HepG2 (cell line): ENCODE measurements around the gene PKDREJ. TPM values are rescaled to one million over a fixed set of nuclear protein-coding genes. Genes with fewer than 3 reads are reported as not detected.

Source experiments
- ATAC-seq: fragments of 200-7000 bp; cut with Tn5 transposase; 3 replicates; pipeline ENCODE4 v1.9.1; 2020; ENCODE audit warnings: mild to moderate bottlenecking, moderate library complexity
- BruUV-seq: library from RNA; stranded (reverse); fragments of 400-500 nt; replicated peaks from 2 replicates; lab custom pipeline; 2021; lab: Mats Ljungman, UMichigan
- CTCF ChIA-PET: fragments of 300-600 bp; formaldehyde crosslinking; extraction: SDS; loops from one replicate; lab custom pipeline; 2021; ENCODE audit warnings: low total read pairs, inconsistent platforms, low intra/inter-chr PET ratio; lab: Yijun Ruan, JAX
- POLR2A ChIA-PET: fragments of 350-600 bp; sonication (Branson Sonifier 250); formaldehyde crosslinking; loops from one replicate; lab custom pipeline; 2020; ENCODE audit warnings: antibody characterized with exemption, inconsistent platforms; lab: Yijun Ruan, JAX
- DNase-seq: peaks from one replicate; pipeline ENCODE4 v3.0.0-alpha.2; 2015; ENCODE audit warnings: low spot score
- FAIRE-seq: peaks from 3 replicates; lab custom pipeline; 2011; peaks lifted over from hg19 to GRCh38; lab: Jason Lieb, UNC
- H2AFZ ChIP-seq: one replicate; pipeline ENCODE4 v1.6.1; 2011; ENCODE audit warnings: low read length, inconsistent platforms
- H3K27ac ChIP-seq: fragments of 300-600 bp; 3 replicates; pipeline ENCODE4 v1.8.0; 2011; ENCODE audit warnings: mixed run types, mild to moderate bottlenecking, mixed read lengths, low read length, inconsistent platforms; ENCODE audit not compliant: insufficient read depth; ENCODE audit errors: extremely low read length
- H3K27me3 ChIP-seq, 2 experiments: fragments of 200-600 bp in 1 of 2; 2 replicates in 1 of 2; 3 replicates in 1 of 2; pipeline versions ENCODE4 v1.6.0 to v1.8.0; 2011; ENCODE audit warnings: low read length in 2 of 2, mild to moderate bottlenecking in 2 of 2, moderate library complexity in 2 of 2, inconsistent platforms in 1 of 2; ENCODE audit not compliant: insufficient read depth in 2 of 2, control insufficient read depth in 1 of 2
- H3K36me3 ChIP-seq, 2 experiments: fragments of 200-600 bp in 1 of 2; replicated peaks in 1 of 2; 2 replicates in 1 of 2; 3 replicates in 1 of 2; pipeline versions ENCODE4 v1.5.1 to v1.8.0; 2011; ENCODE audit warnings: low read length in 2 of 2, inconsistent platforms in 1 of 2; ENCODE audit not compliant: insufficient read depth in 2 of 2, control insufficient read depth in 1 of 2
- H3K4me1 ChIP-seq: 2 replicates; pipeline ENCODE4 v1.5.1; 2012; ENCODE audit warnings: low read length, inconsistent platforms; ENCODE audit not compliant: insufficient read depth
- H3K4me2 ChIP-seq: 2 replicates; pipeline ENCODE4 v1.6.0; 2011; ENCODE audit warnings: low read depth, low read length, inconsistent platforms
- H3K4me3 ChIP-seq, 3 experiments: fragments of 200-600 bp in 1 of 3; sonication (generic), shearing (Covaris generic) in 1 of 3; replicated peaks in 1 of 3; 2 replicates each; pipeline ENCODE4 v1.5.1; 2011 to 2016; ENCODE audit warnings: low read length in 3 of 3, inconsistent platforms in 2 of 3, low read depth in 2 of 3, mild to moderate bottlenecking in 2 of 3, control low read depth in 1 of 3, mixed read lengths in 1 of 3; ENCODE audit not compliant: insufficient read depth in 1 of 3
- H3K79me2 ChIP-seq: one replicate; pipeline ENCODE4 v1.6.1; 2011; ENCODE audit warnings: low read length, inconsistent platforms; ENCODE audit not compliant: insufficient read depth
- H3K9ac ChIP-seq: 2 replicates; pipeline ENCODE4 v1.6.0; 2011; ENCODE audit warnings: mild to moderate bottlenecking, low read depth, low read length, inconsistent platforms; ENCODE audit not compliant: insufficient read depth
- H3K9me3 ChIP-seq: 2 replicates; pipeline ENCODE4 v1.5.1; 2012; ENCODE audit warnings: mild to moderate bottlenecking, low read length
- H4K20me1 ChIP-seq: 2 replicates; pipeline ENCODE4 v1.6.0; 2011; ENCODE audit warnings: inconsistent platforms, mild to moderate bottlenecking, low read length, moderate library complexity; ENCODE audit not compliant: insufficient read depth
- HOXA5 ChIP-seq: sonication (generic); formaldehyde crosslinking; IDR thresholded peaks from 2 replicates; pipeline ENCODE4 v1.4.0; 2020; ENCODE audit warnings: missing genetic modification reagents
- IRF2 ChIP-seq: IDR thresholded peaks from 2 replicates; pipeline ENCODE4 v1.6.1; 2018; ENCODE audit warnings: missing genetic modification reagents, missing compliant biosample characterization
- KAT8 ChIP-seq: IDR thresholded peaks from 2 replicates; pipeline ENCODE4 v1.6.1; 2016; ENCODE audit warnings: missing genetic modification reagents, missing compliant biosample characterization
- MYNN ChIP-seq: sonication (generic); formaldehyde crosslinking; IDR thresholded peaks from 2 replicates; pipeline ENCODE4 v1.4.0; 2020; ENCODE audit warnings: mild to moderate bottlenecking, low read depth, missing genetic modification reagents
- SSRP1 ChIP-seq: IDR thresholded peaks from 2 replicates; pipeline ENCODE4 v1.6.1; 2016; ENCODE audit warnings: control low read depth
- STAT5B ChIP-seq: sonication (generic); formaldehyde crosslinking; IDR thresholded peaks from 2 replicates; pipeline ENCODE4 v1.4.0; 2020; ENCODE audit warnings: missing genetic modification reagents
- TRIM24 ChIP-seq: sonication (generic); formaldehyde crosslinking; IDR thresholded peaks from 2 replicates; pipeline ENCODE4 v1.8.0; 2022; ENCODE audit warnings: mild to moderate bottlenecking, missing genetic modification reagents
- WGBS: methylation state at CpG from one replicate; pipeline ENCODE4 v1.1.6; 2017; ENCODE audit warnings: low lambda C conversion rate; 5-methylcytosine and 5-hydroxymethylcytosine counted together
- in situ Hi-C: cut with HindIII; loops from 2 replicates; pipeline ENCODE4 v1.10.0; 2017; ENCODE audit warnings: low pct_unique_long_range_greater_than_20kb; ENCODE audit not compliant: extremely low pct_ligation_motif_present
- intact Hi-C: fragments of 100-400 bp; cut with micrococcal nuclease; formaldehyde crosslinking; loops from one replicate; pipeline ENCODE4 v1.10.0; 2022; ENCODE audit not compliant: unreplicated experiment
- polyA plus RNA-seq, 8 experiments: library from polyadenylated mRNA; depleted of rRNA in 3 of 8; stranded (reverse) in 7 of 8; unstranded in 1 of 8; fragments of >200 nt; fragmentation: Illumina TruSeq in 4 of 8; extraction: Trizol in 4 of 8; gene quantifications; 2 replicates each; pipeline versions ENCODE4 v1.2.1 to v1.2.3, GENCODE V29; 2011 to 2016; ENCODE audit warnings: low read depth in 4 of 8, missing spikeins in 1 of 8, mixed read lengths in 1 of 8; ENCODE audit not compliant: insufficient read depth in 1 of 8
- total RNA-seq, 5 experiments: library from RNA; depleted of rRNA; stranded (reverse); fragments of >200 nt; fragmentation: Illumina TruSeq; extraction: Trizol; gene quantifications; 2 replicates each; pipeline ENCODE4 v1.2.3, GENCODE V29; 2016; ENCODE audit warnings: low read depth in 1 of 5
- TF ChIP-seq, protein P1 (sequence below): sonication (generic); formaldehyde crosslinking; IDR thresholded peaks from 2 replicates; pipeline ENCODE4 v1.4.0; 2020; ENCODE audit warnings: missing genetic modification reagents, borderline replicate concordance

Gene PKDREJ
- total and polyA plus RNA-seq, 2 of the 13 experiments (the other 11 are each of a cell fraction or from before 2014, with no cell fraction given): not detected

DNA sequence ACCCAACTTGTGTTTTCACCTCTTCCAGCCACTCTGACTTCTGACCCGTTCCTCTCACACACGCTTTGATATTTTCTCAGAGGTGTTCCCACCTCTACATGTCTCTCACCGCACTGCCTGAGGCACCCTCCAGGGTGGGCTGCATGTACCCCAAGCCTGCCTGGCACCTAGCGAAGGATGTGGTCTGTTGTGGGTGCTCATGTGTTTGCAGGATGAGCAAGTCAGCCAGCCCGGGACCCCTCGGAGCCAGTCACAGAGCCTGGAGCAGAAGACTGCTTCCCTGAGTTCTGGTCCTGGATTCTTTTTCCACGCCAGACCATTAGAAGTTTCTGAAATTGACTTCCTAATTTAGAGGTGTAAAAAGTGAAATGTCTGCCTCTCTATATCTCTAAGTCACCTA, 37.3 kb upstream of the PKDREJ start:
- ChIA-PET POLR2A (no interaction called here), CTCF (no interaction called here)
- H3K9me3 ChIP-seq: no peaks in the 10 kb centered on the region
- H3K4me1 ChIP-seq: peaks cover 42% of the 10 kb centered on the region
- no peak for FAIRE-seq
- H3K4me2 ChIP-seq: no peak overlapping the region
- TF ChIP-seq KAT8 (CRISPR knock-in tag): no peak
- TF ChIP-seq STAT5B (CRISPR knock-in tag): no peak
- TF ChIP-seq, protein P1, sequence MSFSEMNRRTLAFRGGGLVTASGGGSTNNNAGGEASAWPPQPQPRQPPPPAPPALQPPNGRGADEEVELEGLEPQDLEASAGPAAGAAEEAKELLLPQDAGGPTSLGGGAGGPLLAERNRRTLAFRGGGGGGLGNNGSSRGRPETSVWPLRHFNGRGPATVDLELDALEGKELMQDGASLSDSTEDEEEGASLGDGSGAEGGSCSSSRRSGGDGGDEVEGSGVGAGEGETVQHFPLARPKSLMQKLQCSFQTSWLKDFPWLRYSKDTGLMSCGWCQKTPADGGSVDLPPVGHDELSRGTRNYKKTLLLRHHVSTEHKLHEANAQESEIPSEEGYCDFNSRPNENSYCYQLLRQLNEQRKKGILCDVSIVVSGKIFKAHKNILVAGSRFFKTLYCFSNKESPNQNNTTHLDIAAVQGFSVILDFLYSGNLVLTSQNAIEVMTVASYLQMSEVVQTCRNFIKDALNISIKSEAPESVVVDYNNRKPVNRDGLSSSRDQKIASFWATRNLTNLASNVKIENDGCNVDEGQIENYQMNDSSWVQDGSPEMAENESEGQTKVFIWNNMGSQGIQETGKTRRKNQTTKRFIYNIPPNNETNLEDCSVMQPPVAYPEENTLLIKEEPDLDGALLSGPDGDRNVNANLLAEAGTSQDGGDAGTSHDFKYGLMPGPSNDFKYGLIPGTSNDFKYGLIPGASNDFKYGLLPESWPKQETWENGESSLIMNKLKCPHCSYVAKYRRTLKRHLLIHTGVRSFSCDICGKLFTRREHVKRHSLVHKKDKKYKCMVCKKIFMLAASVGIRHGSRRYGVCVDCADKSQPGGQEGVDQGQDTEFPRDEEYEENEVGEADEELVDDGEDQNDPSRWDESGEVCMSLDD (CRISPR knock-in tag): no peak
- TF ChIP-seq SSRP1 (CRISPR knock-in tag): no peak
- no peak for TF ChIP-seq TRIM24
- TF ChIP-seq HOXA5 (CRISPR knock-in tag): no peak
- no peak for TF ChIP-seq MYNN (CRISPR knock-in tag)
- TF ChIP-seq IRF2 (CRISPR knock-in tag): no peak
- no peaks in the 10 kb centered on the region for H4K20me1 ChIP-seq
- peaks cover 47% of the 10 kb centered on the region for H3K79me2 ChIP-seq
- no peak for DNase-seq
- no peak overlapping the region for H3K4me3 ChIP-seq
- intact Hi-C loops (no loop called here), in situ Hi-C loops (no loop called here)
- H3K9ac ChIP-seq: no peak overlapping the region
- no TSS peak for BruUV-seq
- no peak overlapping the region for H2AFZ ChIP-seq
- no peak overlapping the region for H3K27ac ChIP-seq
- WGBS: over 99% methylated on average over 7 of the region's 7 CpGs
- peaks cover 2 to 34% of the 10 kb centered on the region in 2 experiments for H3K36me3 ChIP-seq
- no peak for ATAC-seq
- H3K27me3 ChIP-seq: no peaks in the 10 kb centered on the region; a peak in 1 of 5 replicates
